Germinal center (tissue), 1 donor: ENCODE measurements around the gene PRRG4.
"Not testable (repeated sequence)": the region's sequence is repeated elsewhere in the genome, so short reads cannot be mapped to it uniquely, and the experiment has no call there.

ENCODE experiments used
- DNase-seq: peaks from one replicate; pipeline ENCODE4 v3.0.0; 2012; ENCODE audit warnings: mixed read lengths, low spot score

Gene PRRG4

GRCh38 chr11:32830796-32831195, 1.1 kb downstream of the PRRG4 start:
- no peak for DNase-seq

DNA sequence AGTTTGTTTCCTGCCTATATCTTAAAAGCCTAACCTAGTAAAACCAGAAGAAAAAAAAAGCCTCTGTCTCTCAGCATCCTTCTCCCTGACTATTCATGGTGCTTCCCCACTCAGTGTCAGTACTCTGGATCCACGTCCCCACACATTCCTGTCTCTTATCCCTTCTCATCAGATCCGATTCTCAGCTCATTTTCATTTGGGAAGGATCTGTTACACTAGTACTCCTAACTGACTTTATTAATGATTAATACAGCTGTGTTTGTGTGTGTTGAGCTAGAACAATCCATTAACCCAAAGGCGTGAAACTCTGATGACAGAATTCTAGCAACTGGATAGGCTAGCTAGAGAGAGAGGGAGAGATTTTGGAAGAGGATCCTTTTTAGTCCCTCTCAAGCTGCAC, 1.5 kb downstream of the PRRG4 start:
- DNase-seq = no peak

DNA sequence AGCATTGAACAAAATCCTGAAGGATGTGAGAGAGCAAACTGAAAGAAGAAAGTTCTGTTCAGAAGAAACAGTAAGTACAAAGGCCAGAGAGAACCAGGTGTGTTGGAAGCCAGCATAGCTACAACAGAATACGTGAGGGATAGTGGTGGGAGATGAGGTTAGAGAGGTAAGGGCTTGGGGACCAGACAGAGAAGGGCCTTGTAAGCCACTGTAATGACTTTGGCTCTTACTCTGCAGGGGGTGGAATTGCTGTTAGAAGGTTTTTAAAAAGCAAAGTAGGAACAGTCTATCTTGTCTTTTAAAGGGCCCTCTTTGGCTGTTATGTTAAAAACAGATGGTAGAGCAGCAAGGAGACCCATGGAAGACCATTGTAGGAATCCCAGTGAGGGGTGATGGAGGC, 4.2 kb downstream of the PRRG4 start:
- no peak for DNase-seq

- DNase-seq = no peak
Measured at GRCh38 chr11:32836946-32837345, 7.2 kb downstream of the PRRG4 start.

GRCh38 chr11:32838505-32839274, 9.0 kb downstream of the PRRG4 start:
- no peak for DNase-seq

- DNase-seq = no peak
Measured at GRCh38 chr11:32839308-32839707, 9.6 kb downstream of the PRRG4 start.

DNA sequence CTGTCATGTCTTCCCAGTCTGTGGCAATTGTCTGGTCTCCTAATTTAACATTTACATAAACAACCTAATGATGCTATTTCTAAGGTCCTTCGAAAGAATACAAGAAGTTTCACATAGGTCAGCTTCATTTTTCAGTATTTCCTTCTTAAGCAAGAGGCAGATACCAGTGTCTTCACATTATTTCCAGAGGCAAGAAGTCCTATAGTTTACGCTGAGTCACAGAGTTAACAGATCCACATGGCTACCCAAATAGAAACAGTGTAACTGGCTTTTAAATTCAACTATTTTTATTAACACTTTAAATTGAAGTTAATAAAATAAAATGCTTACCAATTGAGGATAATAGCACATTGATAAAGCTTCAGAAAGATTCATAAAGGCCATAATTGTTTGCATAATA, 10.9 kb downstream of the PRRG4 start:
- no peak for DNase-seq

GRCh38 chr11:32843544-32843943, 13.8 kb downstream of the PRRG4 start:
- no peak for DNase-seq

DNA sequence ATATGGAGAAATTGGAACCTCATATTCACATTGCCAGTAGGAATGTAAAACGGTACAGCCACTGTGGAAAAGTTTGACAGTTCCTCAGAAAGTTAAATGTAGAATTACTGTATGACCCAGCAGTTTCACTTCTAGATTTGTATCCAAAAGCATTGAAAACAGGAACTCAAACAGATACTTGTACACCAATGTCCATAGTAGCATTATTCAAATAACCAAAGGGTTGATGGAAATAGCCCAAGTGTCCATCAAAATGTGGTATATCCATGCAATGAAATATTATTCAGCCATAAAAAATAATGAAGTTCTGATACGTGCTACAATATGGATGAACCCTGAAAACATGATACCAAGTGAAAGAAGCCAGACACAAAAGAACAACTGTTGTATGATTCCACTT, 17.8 kb downstream of the PRRG4 start:
- DNase-seq = no peak

DNA sequence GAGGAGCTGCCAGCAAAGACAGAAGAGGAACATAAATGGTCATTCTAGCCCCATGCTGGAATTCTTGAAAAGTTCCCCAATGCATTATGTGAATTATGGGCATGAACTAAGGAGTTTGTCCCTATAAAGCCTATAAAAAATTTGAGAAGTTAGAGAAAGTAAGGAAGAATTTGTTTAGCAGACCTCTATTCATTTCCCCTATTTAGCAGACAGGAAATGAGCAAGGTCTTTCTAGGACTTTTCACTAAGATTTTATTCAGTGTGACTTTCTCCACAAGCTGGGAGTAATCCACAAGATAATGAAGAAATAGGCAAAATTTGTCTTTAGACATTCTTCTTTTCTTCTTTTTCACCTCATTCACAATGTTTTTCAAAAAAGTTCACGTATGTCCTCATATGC, 20.0 kb downstream of the PRRG4 start:
- no peak for DNase-seq

DNA sequence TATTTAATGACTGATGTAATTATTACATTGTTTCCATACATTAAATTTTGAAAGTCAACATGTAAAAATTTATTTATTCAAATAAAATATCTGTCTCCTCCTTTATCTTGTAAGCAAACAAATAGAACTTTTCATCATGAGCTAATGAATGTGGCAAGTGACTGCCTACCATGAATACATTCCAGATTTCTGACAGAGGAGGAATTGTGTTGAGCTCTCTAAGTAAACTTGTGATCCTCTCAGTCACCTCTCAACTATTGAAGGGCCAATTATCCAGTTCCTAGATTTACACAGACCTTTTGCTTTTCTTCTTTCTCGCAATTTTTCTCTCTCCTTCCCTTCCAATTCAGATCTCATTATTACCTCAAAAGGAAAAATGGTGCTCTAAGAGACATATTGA, 21.5 kb downstream of the PRRG4 start:
- no peak for DNase-seq

- DNase-seq = no peak
Measured at GRCh38 chr11:32852207-32852606, 22.5 kb downstream of the PRRG4 start.

GRCh38 chr11:32855601-32856000, 25.9 kb downstream of the PRRG4 start:
- no peak for DNase-seq

DNA sequence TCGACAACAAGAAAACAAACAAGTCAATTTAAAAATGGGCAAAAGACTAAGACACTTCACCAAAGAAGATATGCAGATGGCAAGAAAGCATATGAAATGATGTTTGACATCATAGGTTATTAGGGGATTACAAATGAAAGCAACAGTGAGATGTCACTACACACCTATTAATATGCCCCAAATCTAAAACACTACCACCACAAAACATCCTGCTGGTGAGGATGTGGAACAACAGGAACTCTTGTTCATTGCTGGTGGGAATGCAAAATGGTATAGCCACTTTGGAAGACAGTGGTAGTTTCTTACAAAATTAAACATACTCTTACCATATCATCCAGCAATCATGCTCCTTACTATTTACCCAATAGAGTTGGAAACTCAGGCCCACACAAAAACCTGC, 29.0 kb downstream of the PRRG4 start:
- no peak for DNase-seq

- no peak for DNase-seq
Measured at GRCh38 chr11:32861850-32862577, 32.3 kb downstream of the PRRG4 start.

- DNase-seq = no peak
Measured at GRCh38 chr11:32864555-32864954, 34.8 kb downstream of the PRRG4 start.

- not testable (repeated sequence) for DNase-seq
Measured at GRCh38 chr11:32868752-32869151, 39.0 kb downstream of the PRRG4 start.

GRCh38 chr11:32870676-32871075, 40.9 kb downstream of the PRRG4 start:
- DNase-seq = peak; percentile 21

GRCh38 chr11:32874132-32874531, 44.4 kb downstream of the PRRG4 start:
- DNase-seq = no peak

GRCh38 chr11:32881286-32881685, 51.6 kb downstream of the PRRG4 start:
- no peak for DNase-seq

GRCh38 chr11:32883421-32883820, 53.7 kb downstream of the PRRG4 start:
- no peak for DNase-seq

DNA sequence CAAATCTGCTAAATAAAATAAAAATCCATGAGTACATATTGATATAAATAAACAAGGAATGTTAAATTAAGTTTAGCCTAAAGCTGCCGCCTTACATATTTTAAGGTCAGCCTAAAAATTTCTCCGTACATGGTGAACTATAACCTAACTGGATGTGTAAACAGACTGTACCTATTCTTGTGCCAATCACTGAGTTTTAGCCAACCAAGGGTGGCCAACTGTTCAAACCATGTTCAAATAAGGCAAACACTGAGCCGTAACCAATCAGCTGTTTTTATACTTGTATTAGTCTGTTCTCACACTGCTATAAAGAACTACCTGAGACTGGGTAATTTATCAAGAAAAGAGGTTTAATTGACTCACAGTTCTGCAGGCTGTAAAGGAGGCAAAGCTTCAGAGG, 54.3 kb downstream of the PRRG4 start:
- no peak for DNase-seq

DNA sequence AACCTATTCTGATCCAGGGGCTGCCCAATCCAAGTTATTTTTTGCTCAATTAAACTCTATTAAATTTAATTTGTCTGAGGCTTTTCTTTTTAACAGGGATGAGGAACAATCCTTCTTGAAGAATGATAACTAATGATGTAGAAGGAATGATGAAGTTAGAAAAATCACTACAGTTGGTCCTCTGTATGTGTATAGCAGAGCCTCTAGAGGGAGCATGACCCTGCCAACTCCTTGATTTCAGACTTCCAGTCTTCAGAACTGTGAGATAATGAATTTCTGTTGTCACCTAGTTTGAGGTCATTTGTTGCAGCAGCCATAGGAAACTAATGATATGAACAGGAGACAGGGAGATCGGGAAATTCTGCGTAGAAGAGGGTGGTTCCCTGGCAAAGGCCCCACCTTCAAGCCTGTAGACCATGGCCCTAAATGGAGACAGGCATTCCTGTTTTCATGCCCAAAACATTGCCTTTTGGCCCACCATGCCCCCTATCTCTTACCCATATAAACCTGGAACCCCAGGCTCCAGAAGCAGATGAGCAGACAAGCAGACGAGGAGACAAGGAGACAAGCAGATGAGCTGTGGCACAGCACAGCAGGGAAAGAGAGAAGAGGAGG, 55.1 kb downstream of the PRRG4 start:
- DNase-seq = no peak
